CD4-positive, alpha-beta T cell treated with Interferon alpha-2 for 1 hour (primary cell): ENCODE results near the gene TENT5C.

ENCODE experiments used
- DNase-seq, 2 donors: peaks; one replicate each; pipeline ENCODE4 v3.0.0-alpha.2; 2020 to 2022

TENT5C gene

GRCh38 chr1:117613969-117614729, 8.3 kb downstream of the TENT5C start:
- DNase-seq: peak in 1 of 2 donors; percentile 3

GRCh38 chr1:117615474-117615873, 9.6 kb downstream of the TENT5C start:
- DNase-seq: peak; percentile 50 to 67

- peak in 1 of 2 donors; percentile 8 for DNase-seq
Observed at GRCh38 chr1:117616356-117616755, 10.5 kb downstream of the TENT5C start.

GRCh38 chr1:117616967-117617366, 11.1 kb downstream of the TENT5C start:
- DNase-seq: peak in 1 of 2 donors; percentile 4

- peak in 1 of 2 donors; percentile 3 for DNase-seq
Observed at GRCh38 chr1:117618450-117619122, 12.7 kb downstream of the TENT5C start.

- peak in 1 of 2 donors; percentile 10 for DNase-seq
Observed at GRCh38 chr1:117620440-117620839, 14.6 kb downstream of the TENT5C start.

GRCh38 chr1:117621316-117621715, 15.5 kb downstream of the TENT5C start:
- DNase-seq: peak in 1 of 2 donors; percentile 8

GRCh38 chr1:117622726-117623125, 16.9 kb downstream of the TENT5C start:
- peak in 1 of 2 donors; percentile 19 for DNase-seq

GRCh38 chr1:117623141-117623540, 17.3 kb downstream of the TENT5C start:
- DNase-seq: peak in 1 of 2 donors; percentile 11

- peak in 1 of 2 donors; percentile 2 for DNase-seq
Observed at GRCh38 chr1:117623698-117624097, 17.9 kb downstream of the TENT5C start.

- peak in 1 of 2 donors; percentile 5 for DNase-seq
Observed at GRCh38 chr1:117627546-117628130, 21.8 kb downstream of the TENT5C start.

- DNase-seq: no peak
Observed at GRCh38 chr1:117628343-117628742, 22.5 kb downstream of the TENT5C start.

- DNase-seq: peak in 1 of 2 donors; percentile 14
Observed at GRCh38 chr1:117629625-117630422, 24.0 kb downstream of the TENT5C start.

- peak in 1 of 2 donors; percentile 15 for DNase-seq
Observed at GRCh38 chr1:117630423-117630998, 24.7 kb downstream of the TENT5C start.

GRCh38 chr1:117631359-117632160, 25.7 kb downstream of the TENT5C start:
- peak in 1 of 2 donors; percentile 14 for DNase-seq

GRCh38 chr1:117632269-117633067, 26.6 kb downstream of the TENT5C start:
- DNase-seq: peak in 1 of 2 donors; percentile 14

GRCh38 chr1:117633068-117633345, 27.2 kb downstream of the TENT5C start:
- DNase-seq: peak in 1 of 2 donors; percentile 0

GRCh38 chr1:117633423-117633822, 27.6 kb downstream of the TENT5C start:
- no peak for DNase-seq

- DNase-seq: no peak
Observed at GRCh38 chr1:117633936-117634335, 28.1 kb downstream of the TENT5C start.

- no peak for DNase-seq
Observed at GRCh38 chr1:117634631-117635030, 28.8 kb downstream of the TENT5C start.

GRCh38 chr1:117635805-117636204, 30.0 kb downstream of the TENT5C start:
- DNase-seq: no peak
